ENCODE results near the gene SUMO2. TPM values are rescaled to one million over a fixed set of nuclear protein-coding genes. Genes with fewer than 3 reads are reported as not detected.

Gene SUMO2
- total RNA-seq, 1 experiment from 2014 or later: 675 TPM

GRCh38 chr17:75155191-75155601 is 27.6 kb downstream of the SUMO2 start:
- DNase-seq: no peak
- TF ChIP-seq CTCF (IDR thresholded peaks at IDR 0.05; ENCODE audit: insufficient read depth in 1 of 2, low read depth in 1 of 2, low read length in 1 of 2, severe bottlenecking in 1 of 2, unreplicated experiment in 1 of 2): no peak
- POLR2A ChIA-PET: interaction anchor here (0.6 to 1.4 kb wide), 10 partner anchors 8 to 107 kb away, joined by 3 to 7 read pairs (median 4); no protein-coding TSS in a partner anchor
- H3K4me3 Mint-ChIP-seq (ENCODE audit: unreplicated experiment): peak overlapping the region; percentile 98
- BruUV-seq (replicated peaks): TSS peak; percentile 71
- Histone ChIP-seq H3K9me3 (no peaks in the 10 kb centered on the region), H3K36me3 (ENCODE audit: control insufficient read depth, insufficient read depth, low read length) (no peaks in the 10 kb centered on the region), H3K4me1 (peaks cover 31% of the 10 kb centered on the region), H3K27me3 (replicated peaks; ENCODE audit: control insufficient read depth, insufficient read depth, low read length) (no peaks in the 10 kb centered on the region), H3K4me3 (ENCODE audit: low read depth, low read length) (no peak overlapping the region)
- intact Hi-C loops (cut with micrococcal nuclease; ENCODE audit: unreplicated experiment): loop anchor here (2.0 kb wide), 1 partner anchor 24 kb away; the partner anchor contains the start of gene NT5C
- H3K27me3 Mint-ChIP-seq (ENCODE audit: insufficient read depth, unreplicated experiment): no peaks in the 10 kb centered on the region
- H3K36me3 Mint-ChIP-seq (ENCODE audit: insufficient read depth, unreplicated experiment): peaks cover 65% of the 10 kb centered on the region
- CTCF ChIA-PET: interaction anchor here (0.7 to 1.5 kb wide), 6 partner anchors 19 to 189 kb away, joined by 3 to 6 read pairs (median 4); no protein-coding TSS in a partner anchor
- peaks cover 41% of the 10 kb centered on the region for H3K4me1 Mint-ChIP-seq (ENCODE audit: low read depth, unreplicated experiment)
- peak overlapping the region; percentile 95 for H3K27ac Mint-ChIP-seq (ENCODE audit: unreplicated experiment)
- no peaks in the 10 kb centered on the region for H3K9me3 Mint-ChIP-seq (ENCODE audit: unreplicated experiment)

- Mint-ChIP-seq H3K27ac (ENCODE audit: unreplicated experiment) (peak within 1 kb of the TSS; percentile 95), H3K9me3 (ENCODE audit: unreplicated experiment) (no peaks in the 10 kb centered on the region), H3K4me3 (ENCODE audit: unreplicated experiment) (peak within 1 kb of the TSS; percentile 98), H3K27me3 (ENCODE audit: insufficient read depth, unreplicated experiment) (no peaks in the 10 kb centered on the region), H3K36me3 (ENCODE audit: insufficient read depth, unreplicated experiment) (peaks cover 71% of the 10 kb centered on the region), H3K4me1 (ENCODE audit: low read depth, unreplicated experiment) (peaks cover 40% of the 10 kb centered on the region)
- intact Hi-C loops (cut with micrococcal nuclease; ENCODE audit: unreplicated experiment): loop anchor here (2.0 kb wide), 1 partner anchor 24 kb away; the partner anchor contains the start of gene NT5C
- Histone ChIP-seq H3K4me1 (peaks cover 24% of the 10 kb centered on the region), H3K36me3 (ENCODE audit: control insufficient read depth, insufficient read depth, low read length) (no peaks in the 10 kb centered on the region), H3K9me3 (no peaks in the 10 kb centered on the region), H3K27me3 (replicated peaks; ENCODE audit: control insufficient read depth, insufficient read depth, low read length) (no peaks in the 10 kb centered on the region), H3K4me3 (ENCODE audit: low read depth, low read length) (peak within 1 kb of the TSS; percentile 91)
- ChIA-PET POLR2A (interaction anchor here (0.6 to 1.4 kb wide), 11 partner anchors 9 to 106 kb away, joined by 3 to 7 read pairs (median 3); no protein-coding TSS in a partner anchor), CTCF (interaction anchor here (0.7 to 1.5 kb wide), 7 partner anchors 9 to 190 kb away, joined by 3 to 6 read pairs (median 3); no protein-coding TSS in a partner anchor)
- no peak for TF ChIP-seq CTCF (IDR thresholded peaks at IDR 0.05; ENCODE audit: insufficient read depth in 1 of 2, low read depth in 1 of 2, low read length in 1 of 2, severe bottlenecking in 1 of 2, unreplicated experiment in 1 of 2)
- DNase-seq: peak; percentile 99 to 100
- BruUV-seq (replicated peaks): no TSS peak
Measured at GRCh38 chr17:75154195-75155106, 28.3 kb downstream of the SUMO2 start, which contains the start of gene JPT1. Gene JPT1, minus strand, starts transcription at chr17:75154512. Its CDS starts 115 bp downstream, at chr17:75154397.

GRCh38 chr17:75153780-75154194 is 29.0 kb downstream of the SUMO2 start:
- Histone ChIP-seq H3K9me3 (no peaks in the 10 kb centered on the region), H3K4me1 (peaks cover 17% of the 10 kb centered on the region), H3K36me3 (ENCODE audit: control insufficient read depth, insufficient read depth, low read length) (no peaks in the 10 kb centered on the region; the same call in 1 of the 2 replicates), H3K4me3 (ENCODE audit: low read depth, low read length) (peak overlapping the region; percentile 91), H3K27me3 (replicated peaks; ENCODE audit: control insufficient read depth, insufficient read depth, low read length) (no peaks in the 10 kb centered on the region)
- Mint-ChIP-seq H3K9me3 (ENCODE audit: unreplicated experiment) (no peaks in the 10 kb centered on the region), H3K27me3 (ENCODE audit: insufficient read depth, unreplicated experiment) (no peaks in the 10 kb centered on the region), H3K4me1 (ENCODE audit: low read depth, unreplicated experiment) (peaks cover 34% of the 10 kb centered on the region), H3K4me3 (ENCODE audit: unreplicated experiment) (peak overlapping the region; percentile 98), H3K27ac (ENCODE audit: unreplicated experiment) (peak overlapping the region; percentile 95), H3K36me3 (ENCODE audit: insufficient read depth, unreplicated experiment) (peaks cover 77% of the 10 kb centered on the region)
- no TSS peak for BruUV-seq (replicated peaks)
- intact Hi-C loops (cut with micrococcal nuclease; ENCODE audit: unreplicated experiment): loop anchor here (2.0 kb wide), 1 partner anchor 23 kb away; the partner anchor contains the start of gene NT5C
- ChIA-PET POLR2A (no interaction called here), CTCF (interaction anchor here (1.5 kb wide), 1 partner anchor 48 kb away, joined by 5 read pairs; no protein-coding TSS in a partner anchor)
- peak in 1 of 2 experiments; percentile 39 for DNase-seq
- TF ChIP-seq CTCF (IDR thresholded peaks at IDR 0.05; ENCODE audit: insufficient read depth in 1 of 2, low read depth in 1 of 2, low read length in 1 of 2, severe bottlenecking in 1 of 2, unreplicated experiment in 1 of 2): no peak
